Measurements from ENCODE around the gene SERINC5.
A peak's percentile ranks its signal among the peaks of the same experiment; 100 is the strongest.
"Not testable (repeated sequence)": the region's sequence is repeated elsewhere in the genome, so short reads cannot be mapped to it uniquely, and the experiment has no call there.

Gene SERINC5

DNA sequence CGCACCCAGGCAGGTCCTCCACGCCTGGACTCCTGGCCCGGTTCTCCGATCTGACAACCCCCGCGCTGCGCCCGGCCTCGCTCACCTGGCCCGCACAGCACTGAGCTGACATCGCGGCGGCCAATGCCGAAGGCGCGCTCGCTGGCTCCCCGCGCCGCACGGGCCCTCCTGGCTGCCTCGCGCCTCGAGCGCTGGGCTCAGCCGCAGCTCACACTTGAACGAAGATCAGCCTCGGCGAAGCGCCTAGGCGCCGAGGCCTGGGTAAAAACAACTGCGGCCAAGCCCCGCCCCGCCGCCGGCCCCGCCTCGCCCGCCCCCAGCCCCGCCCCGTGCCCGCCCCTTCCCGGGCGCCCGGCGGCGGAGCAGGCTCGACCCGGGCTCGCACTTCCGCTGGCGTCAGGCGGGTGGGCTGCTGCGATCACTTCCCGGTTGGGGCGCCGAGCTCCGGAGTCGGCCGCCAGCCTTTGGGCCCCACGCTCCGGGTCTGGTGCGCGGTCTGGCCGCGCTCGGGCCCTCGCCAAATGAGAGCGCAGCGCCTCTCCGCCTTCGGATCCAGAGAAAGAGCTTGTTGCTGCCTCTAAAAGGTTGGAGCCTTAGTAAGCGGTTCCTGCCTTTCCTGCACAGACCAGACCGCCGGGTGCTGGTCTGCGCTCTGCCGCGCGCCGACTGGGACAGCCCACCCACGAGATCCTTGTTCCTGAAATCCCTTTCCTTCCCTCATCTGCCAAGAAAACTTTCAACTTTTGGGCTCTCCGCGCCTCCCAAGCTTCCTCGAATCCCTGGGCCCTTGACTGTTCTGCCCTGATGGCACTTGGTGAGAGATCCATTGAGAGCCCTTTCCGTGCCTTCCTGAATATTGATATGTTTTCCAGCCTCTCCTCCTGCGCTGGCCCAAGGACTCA, at the start of gene SERINC5:
TSS of gene SERINC5 (minus strand) at position 238 of the 902 bp plus-strand sequence. CDS start at position 112, 126 bp downstream.
- peak; percentile 67 to 81 (median 71) for DNase-seq (ENCODE audit: low read depth in 2 of 3, low spot score in 1 of 3)

DNA sequence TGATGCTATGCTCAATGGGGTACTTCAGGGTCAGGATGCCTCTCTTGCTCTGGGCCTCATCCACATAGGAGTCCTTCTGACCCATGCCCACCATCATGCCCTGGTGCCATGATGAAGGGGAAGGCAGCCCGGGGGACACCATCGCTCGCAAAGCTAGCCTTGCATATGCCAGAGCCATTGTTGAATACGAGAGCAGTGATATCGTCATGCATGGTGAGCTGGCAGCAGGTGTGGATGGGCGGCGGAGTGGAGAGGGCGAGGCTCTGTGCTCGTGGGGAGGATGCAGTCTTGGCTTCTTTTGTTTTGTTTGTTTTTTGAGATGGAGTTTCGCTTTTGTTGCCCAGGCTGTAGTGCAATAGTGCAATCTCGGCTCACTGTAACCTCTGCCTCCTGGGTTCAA, 46.8 kb upstream of the SERINC5 start:
- no peak for DNase-seq (ENCODE audit: low read depth in 2 of 3, low spot score in 1 of 3)

- not testable (repeated sequence) for DNase-seq (ENCODE audit: low read depth in 2 of 3, low spot score in 1 of 3)
Measured at GRCh38 chr5:80301342-80301741, 45.5 kb upstream of the SERINC5 start.

GRCh38 chr5:80300796-80301195, 44.9 kb upstream of the SERINC5 start:
- not testable (repeated sequence) for DNase-seq (ENCODE audit: low read depth in 2 of 3, low spot score in 1 of 3)

DNA sequence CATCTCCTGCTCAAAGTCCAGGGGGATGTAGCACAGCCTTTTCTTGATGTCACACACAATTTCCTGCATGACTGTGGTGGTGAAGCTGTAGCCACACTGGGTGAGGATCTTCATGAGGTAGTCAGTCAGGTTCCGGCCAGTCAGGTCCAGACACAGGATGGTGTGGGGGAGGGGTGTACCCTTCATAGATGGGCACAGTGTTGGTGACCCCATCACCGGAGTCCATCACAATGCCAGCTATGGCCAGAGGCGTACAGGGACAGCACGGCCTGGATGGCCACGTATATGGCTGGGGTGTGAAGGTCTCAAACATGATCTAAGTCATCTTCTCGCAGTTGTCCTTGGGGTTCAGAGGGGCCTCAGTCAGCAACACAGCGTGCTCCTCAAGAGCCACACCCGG, 44.3 kb upstream of the SERINC5 start:
- DNase-seq (ENCODE audit: low read depth in 2 of 3, low spot score in 1 of 3): no peak

GRCh38 chr5:80299601-80300000, 43.8 kb upstream of the SERINC5 start:
- no peak for DNase-seq (ENCODE audit: low read depth in 2 of 3, low spot score in 1 of 3)

DNA sequence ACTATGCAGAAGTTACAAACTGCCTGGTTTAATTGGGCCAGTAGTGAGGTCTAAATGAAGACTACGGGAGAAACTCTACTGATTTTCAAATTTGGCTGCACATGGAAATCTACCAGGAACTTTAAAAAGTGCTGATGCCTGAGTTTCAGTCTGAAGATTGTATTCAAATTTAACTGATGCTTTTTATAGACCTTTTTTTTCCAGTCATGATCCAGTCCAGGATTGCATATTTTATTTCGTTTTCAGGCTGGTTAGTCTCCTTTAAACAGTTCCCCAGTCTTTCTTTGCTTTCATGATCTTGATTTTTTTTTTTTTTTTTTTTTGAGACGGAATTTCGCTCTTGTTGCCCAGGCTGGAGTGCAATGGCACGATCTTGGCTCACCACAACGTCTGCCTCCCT, 40.3 kb upstream of the SERINC5 start:
- DNase-seq (ENCODE audit: low read depth in 2 of 3, low spot score in 1 of 3): no peak

GRCh38 chr5:80291761-80292160, 35.9 kb upstream of the SERINC5 start:
- DNase-seq (ENCODE audit: low read depth in 2 of 3, low spot score in 1 of 3): no peak

DNA sequence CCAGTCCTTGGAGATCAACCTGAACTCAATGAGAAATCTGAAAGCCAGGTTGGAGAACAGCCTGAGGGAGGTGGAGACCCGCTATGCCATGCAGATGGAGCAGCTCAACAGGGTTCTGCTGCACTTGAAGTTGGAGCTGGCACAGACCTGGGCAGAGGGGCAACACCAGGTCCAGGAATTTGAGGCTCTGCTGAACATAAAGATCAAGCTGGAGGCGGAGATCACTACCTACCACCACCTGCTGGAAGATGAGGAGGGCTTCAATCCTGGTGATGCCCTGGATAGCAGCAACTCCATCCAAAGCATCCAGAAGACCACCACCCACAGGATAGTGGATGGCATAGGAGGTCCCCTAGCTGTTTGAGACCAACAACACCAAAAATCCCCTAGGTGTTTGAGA, 33.5 kb upstream of the SERINC5 start:
- DNase-seq (ENCODE audit: low read depth in 2 of 3, low spot score in 1 of 3): no peak

GRCh38 chr5:80288177-80288576, 32.3 kb upstream of the SERINC5 start:
- DNase-seq (ENCODE audit: low read depth in 2 of 3, low spot score in 1 of 3): no peak

DNA sequence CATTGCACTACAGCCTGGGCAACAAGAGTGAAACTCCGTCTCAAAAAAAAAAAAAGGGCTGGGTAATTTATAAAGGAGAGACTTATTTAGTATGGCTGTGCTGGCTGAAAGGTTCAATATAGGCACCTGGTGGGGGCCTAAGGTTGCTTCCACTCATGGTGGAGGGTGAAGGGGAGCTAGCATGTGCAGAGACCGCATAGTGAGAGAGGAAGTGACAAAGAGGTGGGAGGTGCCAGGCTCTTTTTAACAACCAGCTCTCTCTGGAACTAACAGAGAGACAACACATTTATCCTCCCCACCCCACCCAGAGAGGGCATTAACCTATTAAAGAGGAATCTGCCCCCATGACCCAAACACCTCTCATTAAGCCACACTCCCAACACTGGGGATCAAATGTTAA, 28.9 kb upstream of the SERINC5 start:
- peak in 1 of 3 donors; percentile 12 for DNase-seq (ENCODE audit: low read depth in 2 of 3, low spot score in 1 of 3)

- no peak for DNase-seq (ENCODE audit: low read depth in 2 of 3, low spot score in 1 of 3)
Measured at GRCh38 chr5:80283360-80283759, 27.5 kb upstream of the SERINC5 start.

DNA sequence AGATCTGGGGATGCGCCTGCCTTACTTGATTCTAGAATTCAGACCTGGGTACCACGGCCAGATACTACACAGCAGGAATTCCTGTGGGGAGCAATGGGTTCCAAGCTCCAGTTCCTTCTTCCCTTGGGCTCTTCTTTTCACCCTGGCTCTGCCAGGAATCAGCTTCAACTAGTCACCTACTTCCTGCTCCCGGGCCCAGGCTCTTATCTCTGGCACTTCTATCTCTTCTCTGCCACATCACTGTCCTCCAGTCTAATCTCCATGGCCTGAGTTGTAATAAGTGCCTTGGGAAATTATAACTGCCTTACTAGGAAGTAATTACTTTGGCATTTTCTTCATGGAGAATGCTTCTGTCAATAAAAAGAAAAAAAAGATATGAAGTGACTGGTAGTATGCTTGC, 26.2 kb upstream of the SERINC5 start:
- no peak for DNase-seq (ENCODE audit: low read depth in 2 of 3, low spot score in 1 of 3)

DNA sequence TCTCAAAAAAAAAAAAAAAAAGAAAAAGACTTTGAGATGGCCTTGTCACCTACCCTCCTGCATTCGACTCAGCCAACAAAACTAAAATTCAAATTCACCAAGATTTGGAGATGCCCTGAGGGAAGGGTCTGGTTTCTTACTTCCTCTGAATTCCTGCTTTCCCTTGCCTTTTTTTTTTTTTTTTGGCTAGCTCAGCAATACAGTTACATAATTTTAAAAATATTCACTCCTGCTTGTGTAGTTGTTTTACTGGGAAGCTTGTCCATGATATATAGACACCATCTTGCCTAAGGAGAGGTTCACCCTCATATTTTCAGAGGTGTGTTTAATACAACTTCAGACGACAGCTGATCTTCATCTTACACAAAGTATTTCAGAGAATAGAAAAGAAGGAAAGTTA, 21.3 kb upstream of the SERINC5 start:
- DNase-seq (ENCODE audit: low read depth in 2 of 3, low spot score in 1 of 3): no peak

- DNase-seq (ENCODE audit: low read depth in 2 of 3, low spot score in 1 of 3): no peak
Measured at GRCh38 chr5:80276186-80276585, 20.3 kb upstream of the SERINC5 start.

GRCh38 chr5:80275347-80275746, 19.5 kb upstream of the SERINC5 start:
- DNase-seq (ENCODE audit: low read depth in 2 of 3, low spot score in 1 of 3): no peak

DNA sequence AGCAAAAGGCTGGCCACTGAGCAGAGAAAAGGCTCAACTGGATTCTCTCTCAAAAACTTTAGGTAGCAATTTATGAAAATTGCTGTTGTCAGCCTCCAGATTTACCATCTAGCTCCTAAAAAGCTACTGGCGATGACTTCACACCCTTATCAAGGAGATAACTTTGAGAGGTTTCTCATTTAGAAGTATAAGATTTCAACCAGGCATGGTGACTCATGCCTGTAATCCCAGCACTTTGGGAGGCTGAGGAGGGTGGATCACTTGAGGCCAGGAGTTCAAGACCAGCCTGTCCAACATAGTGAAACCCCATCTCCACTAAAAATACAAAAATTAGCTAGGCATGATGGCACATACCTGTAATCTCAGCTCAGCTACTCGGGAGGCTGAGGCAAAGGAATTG, 14.7 kb upstream of the SERINC5 start:
- DNase-seq (ENCODE audit: low read depth in 2 of 3, low spot score in 1 of 3): not testable (repeated sequence)

DNA sequence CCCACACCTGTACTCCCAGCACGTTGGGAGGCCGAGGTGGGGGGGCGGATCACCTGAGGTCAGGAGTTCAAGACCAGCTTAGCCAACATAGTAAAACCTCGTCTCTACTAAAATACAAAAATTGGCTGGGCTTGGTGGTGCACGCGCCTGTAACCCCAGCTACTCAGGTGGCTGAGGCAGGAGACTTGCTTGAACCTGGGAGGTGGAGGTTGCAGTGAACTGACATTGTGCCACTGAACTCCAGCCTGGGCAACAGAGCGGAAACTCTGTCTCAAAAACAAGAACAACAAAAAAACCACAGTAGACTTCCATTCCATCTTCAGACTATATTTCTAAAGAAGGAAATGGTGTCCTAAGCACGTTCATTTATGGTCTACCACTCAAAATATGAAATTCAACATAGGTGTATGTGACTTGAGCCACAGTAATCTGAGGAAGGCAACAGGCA, 14.2 kb upstream of the SERINC5 start:
- no peak for DNase-seq (ENCODE audit: low read depth in 2 of 3, low spot score in 1 of 3)

- no peak for DNase-seq (ENCODE audit: low read depth in 2 of 3, low spot score in 1 of 3)
Measured at GRCh38 chr5:80268916-80269315, 13.1 kb upstream of the SERINC5 start.

DNA sequence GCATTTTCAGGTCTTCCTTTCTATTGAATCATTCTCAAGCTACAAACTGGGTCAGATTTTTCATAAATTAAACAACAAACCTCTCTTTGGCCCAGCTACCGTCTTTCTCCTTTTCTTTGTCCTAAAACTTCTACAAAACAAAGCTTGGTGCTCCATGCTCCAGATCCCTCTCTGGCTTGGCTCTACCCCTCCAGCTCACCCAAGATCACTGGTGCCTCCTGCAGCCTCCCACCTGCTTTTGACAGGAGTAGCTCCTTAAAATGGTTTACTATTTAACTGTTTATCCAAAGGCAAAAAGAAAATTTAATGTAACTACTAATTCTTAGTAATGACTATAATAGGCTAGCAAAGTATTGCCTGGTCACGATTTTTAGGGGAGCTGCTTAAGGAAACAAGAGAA, 10.7 kb upstream of the SERINC5 start:
- DNase-seq (ENCODE audit: low read depth in 2 of 3, low spot score in 1 of 3): no peak

DNA sequence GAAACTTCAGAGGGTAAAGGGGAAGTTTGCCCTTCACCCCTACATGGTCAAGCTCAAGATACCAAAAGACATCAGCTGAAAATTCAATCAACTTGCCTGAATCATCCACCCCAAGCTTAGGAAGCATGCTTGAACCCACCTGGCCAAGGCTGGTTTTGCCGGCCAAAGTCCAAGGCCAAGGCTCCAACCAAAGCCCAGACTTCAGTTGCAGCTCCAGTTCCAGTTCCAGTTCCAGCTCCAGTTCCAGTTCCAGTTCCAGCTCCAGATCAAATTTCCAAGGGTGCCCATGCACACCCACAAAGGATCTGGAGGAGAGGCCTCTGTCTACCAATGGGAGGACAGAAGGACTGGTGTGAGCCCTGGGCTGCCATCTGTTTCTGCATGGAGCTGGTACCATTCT, 4.6 kb upstream of the SERINC5 start:
- no peak for DNase-seq (ENCODE audit: low read depth in 2 of 3, low spot score in 1 of 3)

- no peak for DNase-seq (ENCODE audit: low read depth in 2 of 3, low spot score in 1 of 3)
Measured at GRCh38 chr5:80259511-80260203, 3.8 kb upstream of the SERINC5 start.

Measured in stimulated activated CD4-positive, alpha-beta T cell treated with anti-CD3 and anti-CD28 coated beads, Interleukin-12 subunit alpha, Interleukin-12 subunit beta, amount 100 ng/mL, for 48 hours (primary cell).